ENCODE results near the gene PIK3C2G. TPM values are rescaled to one million over a fixed set of nuclear protein-coding genes. Genes with fewer than 3 reads are reported as not detected.

Gene PIK3C2G
- total RNA-seq, 1 experiment from 2014 or later, result not detected

- Histone ChIP-seq H3K56ac (ENCODE audit: insufficient read length, low read depth, low read length) (no peak overlapping the region), H4K5ac (ENCODE audit: insufficient read length, low read depth, low read length) (no peak overlapping the region), H3K27me3 (ENCODE audit: insufficient read depth, low read length) (no peaks in the 10 kb centered on the region), H3K18ac (ENCODE audit: insufficient read length, low read depth, low read length) (no peak overlapping the region), H3K9me3 (ENCODE audit: control insufficient read depth, low read depth, low read length) (no peaks in the 10 kb centered on the region), H3K23ac (ENCODE audit: insufficient read length, low read depth, low read length) (no peak overlapping the region), H2BK15ac (ENCODE audit: low read depth, low read length) (no peak overlapping the region), H2AK5ac (ENCODE audit: insufficient read length, low read length) (no peak overlapping the region), H4K20me1 (ENCODE audit: control insufficient read depth, insufficient read depth, insufficient read length) (no peaks in the 10 kb centered on the region), H3K79me1 (ENCODE audit: insufficient read depth, low read depth, low read length, poor library complexity, severe bottlenecking) (no peaks in the 10 kb centered on the region), H2AFZ (ENCODE audit: low read length) (no peak overlapping the region), H2BK20ac (ENCODE audit: low read depth, low read length, poor library complexity, severe bottlenecking) (no peak overlapping the region), H3K4ac (ENCODE audit: low read depth, low read length) (no peak overlapping the region), H3K9ac (ENCODE audit: extremely low read depth, insufficient read length, low read length) (no peak overlapping the region), H2BK120ac (ENCODE audit: low read depth, low read length, poor library complexity, severe bottlenecking) (no peak overlapping the region), H3K14ac (ENCODE audit: insufficient read depth, low read length) (no peak overlapping the region), H3K4me2 (ENCODE audit: insufficient read depth, insufficient read length, low read length) (no peak overlapping the region), H3T11ph (ENCODE audit: low read length) (no peak overlapping the region), H4K91ac (ENCODE audit: insufficient read length, low read depth, low read length) (no peak overlapping the region), H2BK12ac (ENCODE audit: insufficient read length, low read depth, low read length) (no peak overlapping the region), H2BK5ac (ENCODE audit: insufficient read length, low read length) (no peak overlapping the region), H3K79me2 (ENCODE audit: insufficient read depth, low read length) (no peaks in the 10 kb centered on the region), H3K23me2 (ENCODE audit: insufficient read length, low read depth, low read length, poor library complexity, severe bottlenecking) (no peaks in the 10 kb centered on the region), H3K27ac (ENCODE audit: insufficient read length, low read depth, low read length) (no peak overlapping the region), H4K8ac (replicated peaks; ENCODE audit: insufficient read length, low read depth, low read length) (no peak overlapping the region), H3K4me1 (ENCODE audit: insufficient read depth, low read length) (no peaks in the 10 kb centered on the region)
- WGBS (ENCODE audit: extremely low coverage, insufficient read length, low lambda C conversion rate), result no CpG with 5 or more reads among the region's 1 CpG
- Mint-ChIP-seq H3K4me1 (peaks cover 16 to 24% of the 10 kb centered on the region in 2 experiments), H3K36me3 (ENCODE audit: insufficient read depth in 1 of 3, low read depth in 3 of 3) (no peaks in the 10 kb centered on the region), H3K27me3 (ENCODE audit: low read depth) (no peaks in the 10 kb centered on the region), H3K9me3 (no peaks in the 10 kb centered on the region), H3K27ac (peak overlapping the region in 1 of 3 experiments; percentile 54; a peak in 1 of 7 replicates), H3K4me3 (no peak overlapping the region)
- TF ChIP-seq CTCF (conservative IDR thresholded peaks at IDR 0.05), result no peak
- no peak for DNase-seq
These were observed 168.0 kb downstream of the PIK3C2G start for GRCh38 chr12:18429366-18429765.
